IMR-90 (cell line): ENCODE measurements around the gene WDR37. TPM values are rescaled to one million over a fixed set of nuclear protein-coding genes. Genes with fewer than 3 reads are reported as not detected.

Experiments used
- ATAC-seq: fragments of 200-7000 bp; cut with Tn5 transposase; 2 replicates; pipeline ENCODE4 v1.9.1; 2020; ENCODE audit warnings: low read depth, mild to moderate bottlenecking, moderate library complexity
- BruUV-seq: library from RNA; stranded (reverse); fragments of 400-500 nt; replicated peaks from 2 replicates; lab custom pipeline; 2021; lab: Mats Ljungman, UMichigan
- CTCF ChIA-PET: fragments of 300-600 bp; formaldehyde crosslinking; extraction: SDS; loops from one replicate; lab custom pipeline; 2021; ENCODE audit warnings: antibody characterized with exemption; lab: Yijun Ruan, JAX
- POLR2A ChIA-PET: fragments of 300-600 bp; sonication (Branson Sonifier 250); formaldehyde crosslinking; loops from one replicate; lab custom pipeline; 2022; ENCODE audit warnings: antibody characterized with exemption; ENCODE audit not compliant: unreplicated experiment; lab: Charles Lee
- DNase-seq: peaks from one replicate; pipeline ENCODE4 v3.0.0; 2013
- H2AFZ ChIP-seq: replicated peaks from 2 replicates; pipeline ENCODE3; 2013; ENCODE audit warnings: low read length, mild to moderate bottlenecking; ENCODE audit not compliant: poor library complexity
- H2AK5ac ChIP-seq: 2 replicates; pipeline ENCODE4 v1.6.1; 2013; ENCODE audit warnings: low read depth, low read length, inconsistent platforms
- H2AK9ac ChIP-seq: replicated peaks from 2 replicates; pipeline ENCODE3; 2013; ENCODE audit warnings: mild to moderate bottlenecking, low read depth, low read length, moderate library complexity; ENCODE audit not compliant: poor library complexity
- H2BK120ac ChIP-seq: 2 replicates; pipeline ENCODE4 v1.6.1; 2013; ENCODE audit warnings: low read depth, low read length, inconsistent platforms
- H2BK15ac ChIP-seq: 3 replicates; pipeline ENCODE4 v1.6.1; 2013; ENCODE audit warnings: low read depth, low read length, inconsistent platforms
- H2BK20ac ChIP-seq: 2 replicates; pipeline ENCODE4 v1.6.1; 2013; ENCODE audit warnings: low read depth, mild to moderate bottlenecking, inconsistent platforms, low read length, moderate library complexity
- H2BK5ac ChIP-seq: 2 replicates; pipeline ENCODE4 v1.6.1; 2013; ENCODE audit warnings: mild to moderate bottlenecking, low read depth, low read length, inconsistent platforms; ENCODE audit not compliant: poor library complexity, severe bottlenecking
- H3K14ac ChIP-seq: replicated peaks from 2 replicates; pipeline ENCODE4 v1.6.1; 2013; ENCODE audit warnings: low read depth, low read length, inconsistent platforms
- H3K18ac ChIP-seq: 2 replicates; pipeline ENCODE4 v1.6.1; 2013; ENCODE audit warnings: low read depth, low read length, control low read depth
- H3K23ac ChIP-seq: 2 replicates; pipeline ENCODE4 v1.6.1; 2013; ENCODE audit warnings: low read depth, low read length, inconsistent platforms
- H3K27ac ChIP-seq: 2 replicates; pipeline ENCODE4 v1.5.1; 2013; ENCODE audit warnings: mild to moderate bottlenecking, control low read depth, low read length; ENCODE audit not compliant: insufficient read depth
- H3K27me3 ChIP-seq: 2 replicates; pipeline ENCODE4 v1.6.1; 2013; ENCODE audit warnings: low read length; ENCODE audit not compliant: control insufficient read depth, insufficient read depth
- H3K36me3 ChIP-seq: 2 replicates; pipeline ENCODE4 v1.6.1; 2013; ENCODE audit warnings: low read length, mixed read lengths; ENCODE audit not compliant: control insufficient read depth, insufficient read depth
- H3K4ac ChIP-seq: 2 replicates; pipeline ENCODE4 v1.6.1; 2013; ENCODE audit warnings: low read depth, low read length, inconsistent platforms
- H3K4me1 ChIP-seq: 2 replicates; pipeline ENCODE4 v1.6.1; 2013; ENCODE audit warnings: low read length, mixed read lengths; ENCODE audit not compliant: control insufficient read depth, insufficient read depth
- H3K4me2 ChIP-seq: 2 replicates; pipeline ENCODE4 v1.6.1; 2013; ENCODE audit warnings: low read depth, mild to moderate bottlenecking, control low read depth, low read length, moderate library complexity
- H3K4me3 ChIP-seq: 2 replicates; pipeline ENCODE4 v1.5.1; 2013; ENCODE audit warnings: low read depth, mild to moderate bottlenecking, control low read depth, low read length, moderate library complexity; ENCODE audit not compliant: insufficient read depth
- H3K56ac ChIP-seq: 2 replicates; pipeline ENCODE4 v1.6.1; 2013; ENCODE audit warnings: low read length, inconsistent platforms; ENCODE audit not compliant: insufficient read depth; ENCODE audit errors: extremely low read depth
- H3K79me1 ChIP-seq, 2 experiments: 2 replicates each; pipeline ENCODE4 v1.6.1; 2013; ENCODE audit warnings: low read length in 2 of 2, inconsistent platforms in 1 of 2, low read depth in 1 of 2
- H3K9ac ChIP-seq: 2 replicates; pipeline ENCODE4 v1.6.1; 2013; ENCODE audit warnings: low read depth, low read length, control low read depth
- H3K9me1 ChIP-seq: 2 replicates; pipeline ENCODE4 v1.6.1; 2013; ENCODE audit warnings: low read length, inconsistent platforms; ENCODE audit not compliant: insufficient read depth
- H3K9me3 ChIP-seq: 2 replicates; pipeline ENCODE4 v1.6.1; 2013; ENCODE audit warnings: low read length; ENCODE audit not compliant: control insufficient read depth, insufficient read depth
- H4K20me1 ChIP-seq: 2 replicates; pipeline ENCODE4 v1.6.1; 2013; ENCODE audit warnings: low read length, inconsistent platforms; ENCODE audit not compliant: insufficient read depth
- H4K5ac ChIP-seq: 2 replicates; pipeline ENCODE4 v1.6.1; 2013; ENCODE audit warnings: mild to moderate bottlenecking, low read depth, low read length, control low read depth
- H4K8ac ChIP-seq, 2 experiments: 2 replicates each; pipeline ENCODE4 v1.6.1; 2013; ENCODE audit warnings: low read depth in 2 of 2, low read length in 2 of 2, control low read depth in 1 of 2, inconsistent platforms in 1 of 2
- H4K91ac ChIP-seq: 2 replicates; pipeline ENCODE4 v1.6.1; 2013; ENCODE audit warnings: low read depth, low read length, inconsistent platforms; ENCODE audit not compliant: insufficient read depth
- RFX5 ChIP-seq: IDR thresholded peaks from 2 replicates; pipeline ENCODE4 v1.8.0; 2012; ENCODE audit warnings: low read depth, mild to moderate bottlenecking, low read length, moderate library complexity
- dilution Hi-C: fragments of 300-500 bp; cut with HindIII; formaldehyde crosslinking; loops from one replicate; pipeline ENCODE4 v1.14.3; 2018; ENCODE audit warnings: low sequenced_read_pairs; ENCODE audit not compliant: unreplicated experiment
- in situ Hi-C: fragments of 300-500 bp; cut with MboI; formaldehyde crosslinking; loops from 3 replicates; pipeline ENCODE4 v1.14.3; 2019; ENCODE audit warnings: low sequenced_read_pairs, inconsistent platforms, mixed read lengths
- intact Hi-C: fragments of 100-400 bp; cut with micrococcal nuclease; formaldehyde crosslinking; loops from 2 replicates; pipeline ENCODE4 v1.10.0; 2022
- polyA plus RNA-seq, 3 experiments: library from polyadenylated mRNA; depleted of rRNA; stranded (reverse); fragments of >200 nt; gene quantifications; 2 replicates each; pipeline ENCODE4 v1.2.3, GENCODE V29; 2012; ENCODE audit warnings: low replicate concordance in 1 of 3
- total RNA-seq: library from RNA; depleted of rRNA; stranded (reverse); fragments of >200 nt; gene quantifications from 2 replicates; pipeline ENCODE4 v1.2.3, GENCODE V29; 2012
- TF ChIP-seq, protein P1 (sequence below): fragments of 150-350 bp; IDR thresholded peaks from 2 replicates; pipeline ENCODE4 v1.6.1; 2017; ENCODE audit warnings: mild to moderate bottlenecking, antibody characterized with exemption, low read length, low read depth

WDR37 gene
- total and polyA plus RNA-seq, 2 of the 4 experiments (the other 2 are of a cell fraction) = 12.7 to 14.5 TPM

DNA sequence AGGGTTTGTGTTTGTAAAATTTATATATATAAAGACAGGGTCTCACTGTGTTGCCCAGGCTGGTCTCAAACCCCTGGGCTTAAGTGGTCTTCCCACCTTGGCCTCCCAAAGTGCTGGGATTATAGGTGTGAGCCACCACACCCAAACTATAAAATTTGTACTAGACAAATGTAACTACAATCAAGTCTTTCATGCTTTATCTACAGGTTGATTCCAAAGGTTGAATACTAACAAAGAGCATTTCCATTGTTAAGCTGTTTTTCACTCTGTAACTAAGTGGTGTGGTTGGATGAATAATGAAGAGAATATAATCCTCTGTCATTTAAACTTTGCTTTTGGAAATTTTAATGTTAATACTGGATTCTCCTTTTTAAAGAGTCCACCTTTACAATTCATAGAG, 22.5 kb downstream of the WDR37 start:
- no peak overlapping the region for H3K4ac ChIP-seq
- no peak overlapping the region for H4K8ac ChIP-seq
- in situ Hi-C loops (no loop called here), dilution Hi-C loops (no loop called here), intact Hi-C loops (no loop called here)
- ChIA-PET POLR2A (no interaction called here), CTCF (no interaction called here)
- no peaks in the 10 kb centered on the region for H3K9me1 ChIP-seq
- H4K20me1 ChIP-seq = no peaks in the 10 kb centered on the region; the same call in 1 of the 2 replicates
- no peak overlapping the region for H3K56ac ChIP-seq
- H3K23ac ChIP-seq = no peak overlapping the region
- no peak overlapping the region for H3K4me2 ChIP-seq
- no peak overlapping the region for H3K4me3 ChIP-seq
- no peak overlapping the region for H4K91ac ChIP-seq
- no peak overlapping the region for H3K14ac ChIP-seq
- DNase-seq (no peak), ATAC-seq (no peak)
- H4K5ac ChIP-seq = no peak overlapping the region
- H2BK120ac ChIP-seq = no peak overlapping the region
- H3K27ac ChIP-seq = no peak overlapping the region
- peaks cover 30% of the 10 kb centered on the region for H3K36me3 ChIP-seq
- BruUV-seq = no TSS peak
- no peak overlapping the region for H3K18ac ChIP-seq
- H3K79me1 ChIP-seq = peaks cover 18 to 23% of the 10 kb centered on the region in 2 experiments
- no peak overlapping the region for H2BK15ac ChIP-seq
- H2BK5ac ChIP-seq = no peak overlapping the region
- H3K9ac ChIP-seq = no peak overlapping the region
- no peak overlapping the region for H2AK9ac ChIP-seq
- no peaks in the 10 kb centered on the region for H3K4me1 ChIP-seq
- H3K27me3 ChIP-seq = no peaks in the 10 kb centered on the region
- TF ChIP-seq, protein P1, sequence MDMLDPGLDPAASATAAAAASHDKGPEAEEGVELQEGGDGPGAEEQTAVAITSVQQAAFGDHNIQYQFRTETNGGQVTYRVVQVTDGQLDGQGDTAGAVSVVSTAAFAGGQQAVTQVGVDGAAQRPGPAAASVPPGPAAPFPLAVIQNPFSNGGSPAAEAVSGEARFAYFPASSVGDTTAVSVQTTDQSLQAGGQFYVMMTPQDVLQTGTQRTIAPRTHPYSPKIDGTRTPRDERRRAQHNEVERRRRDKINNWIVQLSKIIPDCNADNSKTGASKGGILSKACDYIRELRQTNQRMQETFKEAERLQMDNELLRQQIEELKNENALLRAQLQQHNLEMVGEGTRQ = no peak
- TF ChIP-seq RFX5 = no peak
- no peak overlapping the region for H2AK5ac ChIP-seq
- no peak overlapping the region for H2AFZ ChIP-seq
- no peak overlapping the region for H2BK20ac ChIP-seq
- H3K9me3 ChIP-seq = no peaks in the 10 kb centered on the region
